Jurkat, Clone E6-1 (cell line): Measurements from ENCODE around the gene SLC22A2.

Experiments used
- DNase-seq: peaks from one replicate; pipeline ENCODE4 v3.0.0-alpha.2; 2011; ENCODE audit warnings: low read depth, low spot score
- H3K4me3 ChIP-seq: 2 replicates; pipeline ENCODE4 v1.5.1; 2011; ENCODE audit warnings: mild to moderate bottlenecking, low read length, control low read depth, moderate library complexity

Gene SLC22A2

GRCh38 chr6:160190081-160190480 is 68.5 kb downstream of the SLC22A2 start:
- DNase-seq = no peak
- H3K4me3 ChIP-seq = no peak overlapping the region

GRCh38 chr6:160188773-160189172 is 69.8 kb downstream of the SLC22A2 start:
- no peak for DNase-seq
- no peak overlapping the region for H3K4me3 ChIP-seq

GRCh38 chr6:160180706-160181105 is 77.9 kb downstream of the SLC22A2 start:
- no peak overlapping the region for H3K4me3 ChIP-seq
- no peak for DNase-seq

- no peak overlapping the region for H3K4me3 ChIP-seq
- no peak for DNase-seq
Observed at GRCh38 chr6:160178271-160178670, 80.3 kb downstream of the SLC22A2 start.

- no peak for DNase-seq
- no peak overlapping the region for H3K4me3 ChIP-seq
Observed at GRCh38 chr6:160177220-160177619, 81.4 kb downstream of the SLC22A2 start.

- no peak for DNase-seq
- H3K4me3 ChIP-seq = no peak overlapping the region
Observed at GRCh38 chr6:160174681-160175080, 83.9 kb downstream of the SLC22A2 start.

GRCh38 chr6:160173806-160174527 is 84.7 kb downstream of the SLC22A2 start:
- H3K4me3 ChIP-seq = no peak overlapping the region
- no peak for DNase-seq

- H3K4me3 ChIP-seq = no peak overlapping the region
- no peak for DNase-seq
Observed at GRCh38 chr6:160172704-160173103, 85.9 kb downstream of the SLC22A2 start.

- DNase-seq = no peak
- no peak overlapping the region for H3K4me3 ChIP-seq
Observed at GRCh38 chr6:160170018-160170680, 88.5 kb downstream of the SLC22A2 start.

GRCh38 chr6:160167604-160168399 is 90.8 kb downstream of the SLC22A2 start:
- no peak overlapping the region for H3K4me3 ChIP-seq
- no peak for DNase-seq
